AG04450 (cell line): ENCODE measurements around the gene LRP8. TPM values are rescaled to one million over a fixed set of nuclear protein-coding genes. Genes with fewer than 3 reads are reported as not detected.
A peak's percentile ranks its signal among the peaks of the same experiment; 100 is the strongest.

Experiments used
- CTCF ChIA-PET: fragments of 300-600, 350-600 bp; formaldehyde crosslinking; extraction: SDS; loops from one replicate; lab custom pipeline; 2022; ENCODE audit warnings: antibody characterized with exemption, inconsistent platforms; lab: Charles Lee
- POLR2A ChIA-PET: fragments of 350-600 bp; formaldehyde crosslinking; extraction: SDS; loops from one replicate; lab custom pipeline; 2021; ENCODE audit warnings: antibody characterized with exemption, inconsistent platforms; lab: Yijun Ruan, JAX
- DNase-seq: peaks from one replicate; pipeline ENCODE4 v3.0.0-alpha.2; 2011; ENCODE audit warnings: low read depth, low spot score
- H3K27ac ChIP-seq: one replicate; pipeline ENCODE4 v1.5.1; 2012; ENCODE audit warnings: low read depth, low read length, control low read depth
- H3K27me3 ChIP-seq: one replicate; pipeline ENCODE4 v1.6.0; 2012; ENCODE audit warnings: low read length; ENCODE audit not compliant: control insufficient read depth, insufficient read depth
- H3K4me3 ChIP-seq: 2 replicates; pipeline ENCODE4 v1.5.1; 2011; ENCODE audit warnings: mild to moderate bottlenecking, low read depth, low read length, control low read depth
- H3K9me3 ChIP-seq: 2 replicates; pipeline ENCODE4 v1.5.1; 2012; ENCODE audit warnings: low read length; ENCODE audit not compliant: control insufficient read depth, insufficient read depth
- CTCF ChIP-seq: IDR thresholded peaks from 2 replicates; pipeline ENCODE4 v1.5.1; 2011; ENCODE audit warnings: low read depth, low read length, control low read depth, inconsistent platforms
- polyA plus RNA-seq: library from polyadenylated mRNA; depleted of rRNA; stranded (reverse); fragments of >200 nt; gene quantifications from 2 replicates; pipeline ENCODE4 v1.2.3, GENCODE V29; 2011

LRP8 gene
- polyA plus RNA-seq, 1 experiment = 5.0 TPM

- H3K27ac ChIP-seq = no peak overlapping the region
- H3K9me3 ChIP-seq = no peaks in the 10 kb centered on the region
- no peak for DNase-seq
- H3K27me3 ChIP-seq = no peaks in the 10 kb centered on the region
- ChIA-PET CTCF (no interaction called here), POLR2A (no interaction called here)
- peak overlapping the region; percentile 80 for H3K4me3 ChIP-seq
- TF ChIP-seq CTCF = no peak
Observed at GRCh38 chr1:53197291-53198200, 130.3 kb downstream of the LRP8 start.

DNA sequence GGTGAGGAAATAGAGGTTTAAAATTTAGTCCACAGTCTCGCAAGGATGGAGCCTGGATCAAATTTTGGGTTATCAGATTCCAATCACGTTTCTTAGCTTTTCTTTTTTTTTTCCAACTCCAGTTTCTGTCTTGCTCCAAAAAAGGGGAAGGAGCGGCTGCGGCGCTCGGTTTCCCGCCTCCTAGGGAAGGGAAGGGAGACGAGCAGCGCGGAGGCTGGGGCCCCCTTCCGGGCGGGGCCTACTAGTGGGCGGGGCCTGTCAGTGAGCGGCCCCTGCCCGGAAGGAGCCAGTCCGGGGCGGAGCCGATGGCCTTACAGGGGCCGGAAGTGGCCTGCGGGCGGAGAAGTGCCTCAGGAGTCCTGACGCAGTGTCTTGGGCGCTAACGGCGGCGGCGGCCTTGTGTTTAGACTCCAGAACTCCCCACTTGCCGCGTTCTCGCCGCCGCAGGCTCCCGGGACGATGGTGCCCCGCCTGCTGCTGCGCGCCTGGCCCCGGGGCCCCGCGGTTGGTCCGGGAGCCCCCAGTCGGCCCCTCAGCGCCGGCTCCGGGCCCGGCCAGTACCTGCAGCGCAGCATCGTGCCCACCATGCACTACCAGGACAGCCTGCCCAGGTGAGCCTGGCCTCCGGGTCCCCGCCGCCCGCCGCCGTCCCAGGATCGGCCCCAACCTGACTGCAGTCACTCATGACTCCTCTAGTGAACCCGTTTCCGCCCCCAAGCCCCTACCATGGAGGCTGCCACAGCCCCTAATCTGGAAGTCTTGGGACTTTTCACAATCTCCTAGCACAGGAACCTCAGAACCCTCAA, 131.2 kb downstream of the LRP8 start, which contains the start of gene CPT2:
TSS of gene CPT2 (plus strand) at position 340 of the 806 bp plus-strand sequence. CDS start at position 460, 120 bp downstream.
- 0 out of 2 replicates have a peak, but pooled peaks have one; percentile 24 for TF ChIP-seq CTCF
- DNase-seq = peak; percentile 77
- Histone ChIP-seq H3K4me3 (peak within 1 kb of the TSS; percentile 80), H3K27me3 (no peaks in the 10 kb centered on the region), H3K9me3 (no peaks in the 10 kb centered on the region), H3K27ac (no peak within 1 kb of the TSS)
- ChIA-PET CTCF (interaction anchor here (0.6 to 2.0 kb wide), 2 partner anchors 10 to 89 kb away, joined by 3 to 11 read pairs; no protein-coding TSS in a partner anchor), POLR2A (interaction anchor here (0.6 to 1.0 kb wide), 4 partner anchors 13 to 134 kb away, joined by 3 to 4 read pairs (median 3); no protein-coding TSS in a partner anchor)

- no peaks in the 10 kb centered on the region for H3K27me3 ChIP-seq
- POLR2A ChIA-PET = interaction anchor here (0.6 to 1.0 kb wide), 4 partner anchors 12 to 133 kb away, joined by 3 to 4 read pairs (median 3); no protein-coding TSS in a partner anchor
Observed at GRCh38 chr1:53196017-53196484, 131.8 kb downstream of the LRP8 start.

More at GRCh38 chr1:53196017-53196484, 131.8 kb downstream of the LRP8 start:
- CTCF ChIA-PET = interaction anchor here (0.6 to 2.0 kb wide), 4 partner anchors 10 to 276 kb away, joined by 3 to 11 read pairs (median 3); no protein-coding TSS in a partner anchor
- Histone ChIP-seq H3K4me3 (peak overlapping the region; percentile 80), H3K9me3 (no peaks in the 10 kb centered on the region), H3K27ac (no peak overlapping the region)
- no peak for DNase-seq
- TF ChIP-seq CTCF = no peak
